ENCODE data around the gene R3HDM1.

R3HDM1 gene

GRCh38 chr2:135546436-135546835, 15.2 kb downstream of the R3HDM1 start:
- no peak overlapping the region for H3K4me3 ChIP-seq (replicated peaks; ENCODE audit: low read depth, low read length)
- TF ChIP-seq CTCF (IDR thresholded peaks at IDR 0.05; ENCODE audit: low read length, missing control alignments): no peak
- DNase-seq (ENCODE audit: low read depth): no peak

DNA sequence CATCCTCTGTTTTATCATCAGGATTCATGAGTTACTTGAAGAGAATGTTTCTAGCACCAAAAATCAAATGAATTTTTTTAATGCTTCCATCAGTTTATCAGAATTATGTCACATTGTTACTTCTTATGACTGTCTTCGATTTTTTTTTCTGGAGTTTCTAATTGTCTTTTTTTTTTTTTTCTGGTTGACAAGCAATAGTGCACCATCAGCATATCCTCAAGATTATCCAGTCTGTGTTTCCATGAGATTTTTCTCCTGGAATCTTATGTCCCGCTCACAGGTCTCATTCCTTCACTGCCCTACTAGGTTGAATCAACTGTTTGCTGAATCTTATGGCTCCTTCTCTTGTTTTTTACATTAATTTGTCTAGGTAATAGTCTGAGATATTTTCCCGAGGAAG, 16.0 kb downstream of the R3HDM1 start:
- no peak overlapping the region for H3K4me3 ChIP-seq (replicated peaks; ENCODE audit: low read depth, low read length)
- DNase-seq (ENCODE audit: low read depth): no peak
- TF ChIP-seq CTCF (IDR thresholded peaks at IDR 0.05; ENCODE audit: low read length, missing control alignments): no peak

GRCh38 chr2:135551356-135551755, 20.1 kb downstream of the R3HDM1 start:
- DNase-seq (ENCODE audit: low read depth): no peak
- H3K4me3 ChIP-seq (replicated peaks; ENCODE audit: low read depth, low read length): no peak overlapping the region
- no peak for TF ChIP-seq CTCF (IDR thresholded peaks at IDR 0.05; ENCODE audit: low read length, missing control alignments)

- no peak for TF ChIP-seq CTCF (IDR thresholded peaks at IDR 0.05; ENCODE audit: low read length, missing control alignments)
- H3K4me3 ChIP-seq (replicated peaks; ENCODE audit: low read depth, low read length): no peak overlapping the region
- DNase-seq (ENCODE audit: low read depth): no peak
Measured at GRCh38 chr2:135552887-135553286, 21.6 kb downstream of the R3HDM1 start.

- DNase-seq (ENCODE audit: low read depth): no peak
- no peak overlapping the region for H3K4me3 ChIP-seq (replicated peaks; ENCODE audit: low read depth, low read length)
- no peak for TF ChIP-seq CTCF (IDR thresholded peaks at IDR 0.05; ENCODE audit: low read length, missing control alignments)
Measured at GRCh38 chr2:135555311-135555710, 24.0 kb downstream of the R3HDM1 start.

GRCh38 chr2:135557530-135557929, 26.2 kb downstream of the R3HDM1 start:
- no peak for DNase-seq (ENCODE audit: low read depth)
- no peak for TF ChIP-seq CTCF (IDR thresholded peaks at IDR 0.05; ENCODE audit: low read length, missing control alignments)
- no peak overlapping the region for H3K4me3 ChIP-seq (replicated peaks; ENCODE audit: low read depth, low read length)

GRCh38 chr2:135561925-135562324, 30.6 kb downstream of the R3HDM1 start:
- H3K4me3 ChIP-seq (replicated peaks; ENCODE audit: low read depth, low read length): no peak overlapping the region
- no peak for TF ChIP-seq CTCF (IDR thresholded peaks at IDR 0.05; ENCODE audit: low read length, missing control alignments)
- peak; percentile 16 for DNase-seq (ENCODE audit: low read depth)
